Motor neuron (in vitro differentiated cells): ENCODE measurements around the gene JMJD1C. TPM values are rescaled to one million over a fixed set of nuclear protein-coding genes. Genes with fewer than 3 reads are reported as not detected.

ENCODE experiments used
- ATAC-seq, 8 experiments: fragments of 200-7000 bp; cut with Tn5 transposase; replicated peaks in 6 of 8; 2 replicates each; pipeline ENCODE4 v1.8.0; 2021; ENCODE audit warnings: mild to moderate bottlenecking in 8 of 8, moderate library complexity in 8 of 8
- H3K27ac ChIP-seq, 2 donors: fragments of 250-450 bp; sonication (Bioruptor Pico); 2 replicates each; pipeline ENCODE4 v1.9.0; 2021; ENCODE audit warnings: antibody characterized with exemption in 2 of 2, mild to moderate bottlenecking in 2 of 2, moderate library complexity in 1 of 2
- H3K4me1 ChIP-seq, 2 donors: fragments of 250-450 bp; sonication (Bioruptor Pico); replicated peaks in 1 of 2; 2 replicates each; pipeline ENCODE4 v1.6.1; 2021; ENCODE audit warnings: antibody characterized with exemption in 2 of 2, mild to moderate bottlenecking in 2 of 2, moderate library complexity in 1 of 2
- H3K4me3 ChIP-seq, 5 donors: fragments of 250-450 bp; sonication (Bioruptor Pico); 2 replicates each; pipeline ENCODE4 v1.9.0; 2021; ENCODE audit warnings: antibody characterized with exemption in 5 of 5, mild to moderate bottlenecking in 5 of 5, moderate library complexity in 4 of 5
- WGBS, 10 experiments: fragments of 450-650 bp; shearing (Covaris generic); methylation state at CpG; one replicate each; pipeline ENCODE4 v1.0.0; 2022; 5-methylcytosine and 5-hydroxymethylcytosine counted together
- in situ Hi-C, 9 experiments: fragments of 400-800 bp; cut with MboI; loops; one replicate each; pipeline ENCODE4 v1.15.0; 2021; ENCODE audit warnings: low sequenced_read_pairs in 9 of 9, low pct_unique_long_range_greater_than_20kb in 2 of 9; ENCODE audit not compliant: unreplicated experiment in 9 of 9
- total RNA-seq, 8 experiments: library from RNA; unstranded; fragments of 300-600 nt; gene quantifications; 2 replicates each; pipeline versions ENCODE4 v1.2.3 to v1.2.4, GENCODE V29; 2022

The JMJD1C gene
- total RNA-seq, 8 experiments from 2014 or later, result 48.3 to 137 (median 57.1) TPM

GRCh38 chr10:63281967-63282366 is 183.8 kb downstream of the JMJD1C start:
- no peak for ATAC-seq
- WGBS, 10 experiments, result 24 to 100% (median 88%) methylated on average over 1 to 3 of the region's 3 CpGs
- H3K4me1 ChIP-seq, result no peaks in the 10 kb centered on the region
- H3K27ac ChIP-seq, result no peak overlapping the region
- H3K4me3 ChIP-seq, result no peak overlapping the region
- in situ Hi-C loops, result no loop called here

GRCh38 chr10:63280386-63280785 is 185.4 kb downstream of the JMJD1C start:
- Histone ChIP-seq H3K4me3 (no peak overlapping the region), H3K27ac (no peak overlapping the region), H3K4me1 (no peaks in the 10 kb centered on the region)
- no peak for ATAC-seq
- 93 to 100% (median 100%) methylated on average over 1 to 6 of the region's 6 CpGs; no CpG with 5 or more reads in 1 of the 10 experiments for WGBS, 10 experiments
- in situ Hi-C loops, result no loop called here

GRCh38 chr10:63275094-63275493 is 190.7 kb downstream of the JMJD1C start:
- 78 to 100% (median 91%) methylated on average over 2 to 3 of the region's 3 CpGs for WGBS, 10 experiments
- H3K27ac ChIP-seq, result no peak overlapping the region
- in situ Hi-C loops, result no loop called here
- H3K4me1 ChIP-seq, result no peaks in the 10 kb centered on the region
- H3K4me3 ChIP-seq, result no peak overlapping the region
- no peak for ATAC-seq

DNA sequence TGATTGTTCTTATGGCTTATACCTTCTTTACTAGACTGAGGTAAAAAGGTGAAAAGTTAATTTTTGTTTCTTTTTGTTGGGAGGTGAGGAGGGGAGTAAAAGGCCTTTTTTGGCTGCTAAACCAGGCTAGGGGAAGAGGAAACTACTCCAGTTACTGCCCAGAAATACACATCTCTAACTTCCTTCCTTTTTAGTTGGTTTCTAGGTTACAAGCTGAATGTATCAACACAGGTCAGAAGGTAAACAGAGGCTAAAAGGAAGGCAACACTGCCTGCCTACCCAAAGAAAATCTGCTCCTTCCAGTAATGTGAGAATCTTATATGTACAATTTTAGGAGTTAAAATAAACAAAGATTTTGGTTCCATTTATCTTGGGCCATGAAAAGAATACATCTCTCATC is 192.2 kb downstream of the JMJD1C start:
- Histone ChIP-seq H3K4me3 (no peak overlapping the region), H3K4me1 (no peaks in the 10 kb centered on the region), H3K27ac (no peak overlapping the region)
- ATAC-seq, result peak in 1 of 8 experiments; percentile 7
- in situ Hi-C loops, result no loop called here

- peaks cover 0 to 6% of the 10 kb centered on the region in 2 donors for H3K4me1 ChIP-seq
- WGBS, 10 experiments, result 0 to 4% (median 0%) methylated on average over 1 to 14 of the region's 17 CpGs; no CpG with 5 or more reads in 1 of the 10 experiments
- in situ Hi-C loops, result no loop called here
- H3K4me3 ChIP-seq, result peak overlapping the region; percentile 36 to 53 (median 51)
- ATAC-seq, result peak; percentile 92 to 98 (median 96)
- peak overlapping the region; percentile 85 for H3K27ac ChIP-seq
These were observed 196.8 kb downstream of the JMJD1C start for GRCh38 chr10:63268798-63269503.

DNA sequence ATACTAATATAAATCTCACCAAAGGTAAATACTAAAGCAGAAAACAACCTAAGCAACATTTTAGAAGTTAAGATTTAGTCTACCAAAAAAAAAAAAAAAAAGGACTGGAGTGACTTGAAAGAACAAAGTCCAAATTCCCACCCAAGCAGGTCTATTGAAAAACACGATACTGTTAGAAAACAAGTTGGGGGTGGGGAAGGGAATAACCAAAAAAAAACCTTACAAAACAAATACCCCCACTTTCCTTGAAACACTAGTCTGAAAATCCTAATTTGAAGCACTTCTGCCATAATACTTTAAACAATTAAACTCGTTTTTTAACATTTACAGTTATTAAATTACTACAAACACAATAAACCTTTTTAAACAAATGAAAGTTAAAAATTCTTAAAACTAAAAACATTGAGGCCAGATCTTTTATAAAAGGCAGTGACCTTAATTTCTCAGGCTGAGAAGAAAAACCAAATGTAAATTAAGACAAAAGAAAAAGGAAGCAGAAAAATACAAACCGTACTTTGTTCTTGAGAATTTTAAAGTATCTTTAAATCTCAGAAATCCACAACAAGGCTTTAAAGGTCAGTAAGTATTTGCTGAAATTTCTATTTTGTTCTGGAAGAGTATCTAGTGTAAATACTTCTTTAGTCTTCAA is 197.5 kb downstream of the JMJD1C start:
- H3K4me1 ChIP-seq, result peaks cover 0 to 7% of the 10 kb centered on the region in 2 donors
- WGBS, 10 experiments, result 0 to 6% (median 0%) methylated on average over 1 to 3 of the region's 3 CpGs
- in situ Hi-C loops, result no loop called here
- no peak for ATAC-seq
- H3K27ac ChIP-seq, result peak overlapping the region; percentile 85
- H3K4me3 ChIP-seq, result peak overlapping the region; percentile 36 to 53 (median 51)

- in situ Hi-C loops, result no loop called here
- Histone ChIP-seq H3K4me1 (peaks cover 0 to 9% of the 10 kb centered on the region in 2 donors), H3K4me3 (peak overlapping the region; percentile 36 to 53 (median 51)), H3K27ac (peak overlapping the region; percentile 85)
- WGBS, 10 experiments, result 0 to 3% (median 0%) methylated on average over 1 to 6 of the region's 6 CpGs
- peak in 3 of 8 experiments; percentile 5 to 17 (median 5) for ATAC-seq
These were observed 198.2 kb downstream of the JMJD1C start for GRCh38 chr10:63267414-63268148.

- in situ Hi-C loops, result no loop called here
- Histone ChIP-seq H3K27ac (peak overlapping the region in 1 of 2 donors; percentile 85), H3K4me3 (peak overlapping the region; percentile 36 to 53 (median 51)), H3K4me1 (peaks cover 0 to 11% of the 10 kb centered on the region in 2 donors)
- WGBS, 10 experiments, result 0 to 10% (median 2%) methylated on average over 2 to 6 of the region's 6 CpGs
- ATAC-seq, result no peak
These were observed 199.1 kb downstream of the JMJD1C start for GRCh38 chr10:63266391-63267316.

DNA sequence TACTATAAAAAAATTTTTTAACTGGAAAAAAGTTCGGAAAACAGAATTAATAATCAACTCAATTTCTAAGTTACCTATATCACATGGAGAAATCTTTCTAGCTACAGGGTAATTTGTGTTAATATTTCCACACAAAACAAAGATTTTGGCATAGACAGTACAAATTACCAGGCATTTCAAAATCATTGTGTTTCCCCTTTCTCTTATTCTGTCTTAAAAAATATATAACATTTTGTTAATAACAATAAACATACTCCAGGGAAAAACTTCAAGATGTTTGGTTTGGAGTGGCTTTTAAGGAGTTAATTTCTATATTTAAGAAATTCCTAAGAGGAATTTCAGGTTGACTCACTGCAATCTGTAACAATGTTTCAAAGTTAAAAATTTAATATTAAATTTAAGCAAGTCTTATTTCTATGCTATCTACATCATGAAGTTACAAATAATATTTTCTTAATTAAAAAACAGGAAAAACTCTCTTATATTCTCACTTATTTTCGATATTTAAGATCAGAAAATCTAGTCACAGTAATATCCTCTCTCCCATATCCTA is 200.0 kb downstream of the JMJD1C start:
- peak overlapping the region; percentile 36 to 53 (median 51) for H3K4me3 ChIP-seq
- H3K27ac ChIP-seq, result no peak overlapping the region
- no peak for ATAC-seq
- peaks cover 0 to 11% of the 10 kb centered on the region in 2 donors for H3K4me1 ChIP-seq
- WGBS, 10 experiments, result 0 to 14% (median 3%) methylated on average over 1 to 2 of the region's 2 CpGs; no CpG with 5 or more reads in 1 of the 10 experiments
- in situ Hi-C loops, result no loop called here

DNA sequence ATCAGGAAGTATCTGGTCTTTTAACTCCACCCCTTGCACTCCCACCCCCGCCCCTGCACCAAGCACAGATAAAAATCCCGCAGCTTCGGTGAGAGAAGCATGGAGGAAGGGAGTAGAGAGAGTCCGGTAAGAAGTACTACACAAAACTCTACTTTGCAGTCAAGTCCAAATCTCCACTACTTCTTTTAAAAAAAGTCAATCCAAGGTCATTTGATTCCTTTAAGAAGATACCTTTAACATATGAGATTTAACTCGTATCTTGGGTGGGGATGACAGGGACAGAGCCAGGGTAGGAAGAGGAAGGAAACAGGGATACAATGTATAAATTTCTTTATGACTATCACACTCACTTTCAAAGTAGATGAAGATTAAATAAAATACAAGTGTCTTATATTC is 200.6 kb downstream of the JMJD1C start:
- peak overlapping the region; percentile 36 to 53 (median 51) for H3K4me3 ChIP-seq
- no peak overlapping the region for H3K27ac ChIP-seq
- peak in 3 of 8 experiments; percentile 3 to 31 (median 8) for ATAC-seq
- in situ Hi-C loops, result no loop called here
- H3K4me1 ChIP-seq, result peaks cover 0 to 11% of the 10 kb centered on the region in 2 donors
- 0% methylated on average over 1 to 5 of the region's 5 CpGs; no CpG with 5 or more reads in 3 of the 10 experiments for WGBS, 10 experiments

- ATAC-seq, result no peak
- Histone ChIP-seq H3K4me1 (peaks cover 0 to 11% of the 10 kb centered on the region in 2 donors), H3K4me3 (peak overlapping the region; percentile 36 to 53 (median 51)), H3K27ac (no peak overlapping the region)
- in situ Hi-C loops, result no loop called here
These were observed 201.1 kb downstream of the JMJD1C start for GRCh38 chr10:63264617-63265221.
